HCT116 (cell line): Measurements from ENCODE around the gene RCC1.

Experiments used
- CEBPB ChIP-seq: IDR thresholded peaks from 2 replicates; pipeline ENCODE4 v1.6.1; 2012; ENCODE audit warnings: low read depth
- CTCF ChIP-seq, 3 experiments: fragments of 200-600 bp in 1 of 3; sonication (generic) in 1 of 3; IDR thresholded peaks in 2 of 3; conservative IDR thresholded peaks in 1 of 3; 2 replicates each; pipeline ENCODE4 v1.5.1; 2012 to 2017; ENCODE audit warnings: low read depth in 2 of 3, low read length in 2 of 3, antibody characterized with exemption in 1 of 3, borderline replicate concordance in 1 of 3, control low read depth in 1 of 3, mild to moderate bottlenecking in 1 of 3, mixed read lengths in 1 of 3, mixed run types in 1 of 3, moderate library complexity in 1 of 3; ENCODE audit not compliant: insufficient read depth in 1 of 3
- EGR1 ChIP-seq: IDR thresholded peaks from 2 replicates; pipeline ENCODE4 v1.6.1; 2012; ENCODE audit warnings: low read depth
- EZH2 ChIP-seq: fragments of 200-600 bp; sonication (generic); IDR thresholded peaks from 2 replicates; pipeline ENCODE4 v1.6.1; 2017; ENCODE audit warnings: antibody characterized with exemption, mixed run types
- EZH2phosphoT487 ChIP-seq: fragments of 200-600 bp; IDR thresholded peaks from 2 replicates; pipeline ENCODE4 v1.6.1; 2018; ENCODE audit warnings: antibody characterized with exemption, borderline replicate concordance
- JUND ChIP-seq: IDR thresholded peaks from 2 replicates; pipeline ENCODE4 v1.6.1; 2012
- MAX ChIP-seq: IDR thresholded peaks from 2 replicates; pipeline ENCODE4 v1.6.1; 2012
- POLR2A ChIP-seq: IDR thresholded peaks from 2 replicates; pipeline ENCODE4 v1.7.0; 2011; ENCODE audit warnings: borderline replicate concordance; ENCODE audit not compliant: insufficient read depth, insufficient read length; ENCODE audit errors: extremely low read depth
- POLR2AphosphoS5 ChIP-seq: IDR thresholded peaks from 2 replicates; pipeline ENCODE4 v1.6.1; 2011; ENCODE audit warnings: mild to moderate bottlenecking, low read depth, low read length, moderate library complexity
- RAD21 ChIP-seq: IDR thresholded peaks from 2 replicates; pipeline ENCODE4 v1.6.1; 2012; ENCODE audit warnings: low read depth, mild to moderate bottlenecking
- REST ChIP-seq: IDR thresholded peaks from 2 replicates; pipeline ENCODE4 v1.6.1; 2012; ENCODE audit warnings: low read depth
- ZBTB33 ChIP-seq: IDR thresholded peaks from 2 replicates; pipeline ENCODE4 v1.6.1; 2011; ENCODE audit warnings: mild to moderate bottlenecking, low read length, moderate library complexity; ENCODE audit not compliant: insufficient replicate concordance; ENCODE audit errors: extremely low read depth

- TF ChIP-seq CTCF (IDR thresholded peaks at IDR 0.05 in 2 of 3, conservative IDR thresholded peaks at IDR 0.05 in 1 of 3; ENCODE audit: borderline replicate concordance in 1 of 3, insufficient read depth in 1 of 3, low read depth in 2 of 3, low read length in 2 of 3) = no peak
- no peak for TF ChIP-seq CEBPB
- TF ChIP-seq MAX = no peak
- TF ChIP-seq EGR1 = no peak
- no peak for TF ChIP-seq EZH2
- TF ChIP-seq ZBTB33 = no peak
- TF ChIP-seq POLR2AphosphoS5 = no peak
- no peak for TF ChIP-seq JUND
- no peak for TF ChIP-seq POLR2A
- TF ChIP-seq EZH2phosphoT487 = no peak
- no peak for TF ChIP-seq RAD21
- TF ChIP-seq REST = no peak
Observed at GRCh38 chr1:28519946-28520725, 14.3 kb downstream of the RCC1 start.
